Measurements from ENCODE around the gene ALDOB.

GRCh38 chr9:101449071-101449721 is 13.6 kb upstream of the ALDOB start:
- TF ChIP-seq CTCF (conservative IDR thresholded peaks at IDR 0.05), result peak; percentile 96
- TF ChIP-seq ZFX (IDR thresholded peaks at IDR 0.05), result no peak

All from C4-2B (cell line).